Activated CD8-positive, alpha-beta memory T cell treated with anti-CD3 and anti-CD28 coated beads for 36 hours (primary cell): Measurements from ENCODE around the gene MXRA7. TPM values are rescaled to one million over a fixed set of nuclear protein-coding genes. Genes with fewer than 3 reads are reported as not detected.
"Not testable (repeated sequence)": the region's sequence is repeated elsewhere in the genome, so short reads cannot be mapped to it uniquely, and the experiment has no call there.

ENCODE experiments used
- CTCF ChIA-PET: fragments of 350-600 bp; sonication (Branson Sonifier 250); formaldehyde crosslinking; loops from one replicate; lab custom pipeline; 2021; ENCODE audit warnings: antibody characterized with exemption; lab: Charles Lee
- POLR2A ChIA-PET: fragments of 350-600 bp; sonication (Branson Sonifier 250); formaldehyde crosslinking; loops from one replicate; lab custom pipeline; 2021; ENCODE audit warnings: antibody characterized with exemption; lab: Charles Lee
- total RNA-seq, 2 experiments: library from RNA; stranded (reverse); gene quantifications; one replicate each; pipeline ENCODE4 v1.2.3, GENCODE V29; 2021

MXRA7 gene
- total RNA-seq, 2 experiments from 2014 or later: 24.5 to 26.0 TPM

- ChIA-PET CTCF (interaction anchor here (0.9 to 3.3 kb wide), 2 partner anchors 11 to 35 kb away, joined by 3 to 18 read pairs; partner anchors contain the start of genes JMJD6 and METTL23), POLR2A (interaction anchor here (0.6 to 5.5 kb wide), 5 partner anchors 11 to 469 kb away, joined by 3 to 87 read pairs (median 5); partner anchors contain the start of genes JMJD6 and METTL23)
Measured at GRCh38 chr17:76737676-76738467, 27.1 kb upstream of the MXRA7 start, which contains the start of gene MFSD11. Gene MFSD11 (plus strand): TSS chr17:76738119. CDS start chr17:76738353, 234 bp downstream.

- POLR2A ChIA-PET: interaction anchor here (0.6 to 5.5 kb wide), 6 partner anchors 10 to 468 kb away, joined by 3 to 87 read pairs (median 3); partner anchors contain the start of genes JMJD6 and METTL23
- CTCF ChIA-PET: interaction anchor here (3.3 kb wide), 1 partner anchor 10 kb away, joined by 18 read pairs; the partner anchor contains the start of genes JMJD6 and METTL23
Measured at GRCh38 chr17:76737082-76737675, 26.4 kb upstream of the MXRA7 start, which contains the start of gene SRSF2. Gene SRSF2 (minus strand): TSS chr17:76737331. CDS start chr17:76737160, 171 bp downstream.

- ChIA-PET CTCF (interaction anchor here (1.0 to 3.3 kb wide), 3 partner anchors 10 to 25 kb away, joined by 3 to 18 read pairs (median 5); partner anchors contain the start of genes JMJD6 and METTL23), POLR2A (interaction anchor here (0.6 to 5.5 kb wide), 4 partner anchors 10 to 22 kb away, joined by 3 to 87 read pairs (median 4); partner anchors contain the start of genes JMJD6 and METTL23)
Measured at GRCh38 chr17:76736349-76737081, 25.8 kb upstream of the MXRA7 start.

GRCh38 chr17:76735586-76736348 lies 25.0 kb upstream of the MXRA7 start:
- CTCF ChIA-PET: interaction anchor here (1.0 to 3.3 kb wide), 4 partner anchors 9 to 24 kb away, joined by 3 to 18 read pairs (median 4); partner anchors contain the start of genes JMJD6 and METTL23
- POLR2A ChIA-PET: interaction anchor here (0.6 to 5.5 kb wide), 4 partner anchors 9 to 19 kb away, joined by 3 to 87 read pairs (median 6); partner anchors contain the start of genes JMJD6 and METTL23

GRCh38 chr17:76735006-76735405 lies 24.2 kb upstream of the MXRA7 start:
- CTCF ChIA-PET: interaction anchor here (1.2 to 1.4 kb wide), 3 partner anchors 18 to 21 kb away, joined by 3 to 5 read pairs (median 3); no protein-coding TSS in a partner anchor
- POLR2A ChIA-PET: interaction anchor here (5.5 kb wide), 1 partner anchor 8 kb away, joined by 87 read pairs; the partner anchor contains the start of genes JMJD6 and METTL23

- ChIA-PET POLR2A (interaction anchor here (5.5 kb wide), 1 partner anchor 7 kb away, joined by 87 read pairs; the partner anchor contains the start of genes JMJD6 and METTL23), CTCF (interaction anchor here (1.4 kb wide), 1 partner anchor 19 kb away, joined by 3 read pairs; no protein-coding TSS in a partner anchor)
Measured at GRCh38 chr17:76734080-76734840, 23.5 kb upstream of the MXRA7 start.

GRCh38 chr17:76733618-76733957 lies 22.8 kb upstream of the MXRA7 start:
- POLR2A ChIA-PET: interaction anchor here (0.6 to 0.8 kb wide), 3 partner anchors 10 to 465 kb away, joined by 3 to 13 read pairs (median 4); no protein-coding TSS in a partner anchor
- CTCF ChIA-PET: interaction anchor here (1.4 kb wide), 1 partner anchor 18 kb away, joined by 3 read pairs; no protein-coding TSS in a partner anchor

GRCh38 chr17:76732734-76733617 lies 22.2 kb upstream of the MXRA7 start:
- POLR2A ChIA-PET: interaction anchor here (0.6 to 1.3 kb wide), 7 partner anchors 10 to 697 kb away, joined by 3 to 13 read pairs (median 3); no protein-coding TSS in a partner anchor
- CTCF ChIA-PET: no interaction called here

GRCh38 chr17:76731800-76732733 lies 21.3 kb upstream of the MXRA7 start:
- CTCF ChIA-PET: not testable (repeated sequence)
- POLR2A ChIA-PET: interaction anchor here (0.6 to 1.3 kb wide), 4 partner anchors 14 to 696 kb away, joined by 3 to 5 read pairs (median 3); no protein-coding TSS in a partner anchor

- CTCF ChIA-PET: interaction anchor here (0.7 to 2.9 kb wide), 3 partner anchors 10 to 14 kb away, joined by 3 to 18 read pairs (median 17); partner anchors contain the start of genes MFSD11 and SRSF2
- POLR2A ChIA-PET: interaction anchor here (0.7 to 6.6 kb wide), 5 partner anchors 9 to 170 kb away, joined by 3 to 87 read pairs (median 6); partner anchors contain the start of genes MFSD11 and SRSF2
Measured at GRCh38 chr17:76727745-76728456, 17.1 kb upstream of the MXRA7 start.

GRCh38 chr17:76726776-76727718 lies 16.3 kb upstream of the MXRA7 start, which contains the start of gene METTL23:
Gene METTL23 (plus strand): TSS chr17:76726839. CDS start chr17:76729711, 2,872 bp downstream.
- ChIA-PET CTCF (interaction anchor here (2.4 to 2.9 kb wide), 2 partner anchors 10 to 11 kb away, joined by 17 to 18 read pairs; partner anchors contain the start of genes MFSD11 and SRSF2), POLR2A (interaction anchor here (0.9 to 6.6 kb wide), 4 partner anchors 9 to 169 kb away, joined by 3 to 87 read pairs (median 8); partner anchors contain the start of genes MFSD11 and SRSF2)

- CTCF ChIA-PET: interaction anchor here (0.7 to 2.9 kb wide), 4 partner anchors 10 to 60 kb away, joined by 3 to 18 read pairs (median 10); partner anchors contain the start of genes MFSD11 and SRSF2
Measured at GRCh38 chr17:76726231-76726775, 15.5 kb upstream of the MXRA7 start, which contains the start of gene JMJD6. Gene JMJD6 (minus strand): TSS chr17:76726606. CDS start chr17:76726475, 131 bp downstream.

More at GRCh38 chr17:76726231-76726775, 15.5 kb upstream of the MXRA7 start, which contains the start of gene JMJD6:
- POLR2A ChIA-PET: interaction anchor here (0.9 to 6.6 kb wide), 5 partner anchors 8 to 168 kb away, joined by 3 to 87 read pairs (median 6); partner anchors contain the start of genes MFSD11 and SRSF2
